Activated CD8-positive, alpha-beta T cell treated with anti-CD3 and anti-CD28 coated beads for 36 hours (primary cell): ENCODE results near the gene PTGER3. TPM values are rescaled to one million over a fixed set of nuclear protein-coding genes. Genes with fewer than 3 reads are reported as not detected.

Experiments used
- ATAC-seq: fragments of 200-7000 bp; cut with Tn5 transposase; one replicate; pipeline ENCODE4 v1.10.0; 2021; ENCODE audit warnings: mild to moderate bottlenecking, moderate library complexity
- CTCF ChIA-PET: fragments of 350-600 bp; sonication (Branson Sonifier 250); formaldehyde crosslinking; loops from one replicate; lab custom pipeline; 2021; ENCODE audit warnings: antibody characterized with exemption; lab: Charles Lee
- POLR2A ChIA-PET: fragments of 350-600 bp; sonication (Branson Sonifier 250); formaldehyde crosslinking; loops from one replicate; lab custom pipeline; 2021; ENCODE audit warnings: antibody characterized with exemption; lab: Charles Lee
- DNase-seq: peaks from one replicate; pipeline ENCODE4 v3.0.0-alpha.2; 2020
- H3K27ac Mint-ChIP-seq: one replicate; pipeline ENCODE4 v1.8.0; 2021; ENCODE audit warnings: mild to moderate bottlenecking, mixed read lengths
- H3K27me3 Mint-ChIP-seq: one replicate; pipeline ENCODE4 v1.8.0; 2021; ENCODE audit warnings: mixed read lengths
- H3K36me3 Mint-ChIP-seq: one replicate; pipeline ENCODE4 v1.8.0; 2021; ENCODE audit warnings: low read depth, mixed read lengths
- H3K4me1 Mint-ChIP-seq: one replicate; pipeline ENCODE4 v1.8.0; 2021; ENCODE audit warnings: low read depth, mixed read lengths
- H3K4me3 Mint-ChIP-seq: one replicate; pipeline ENCODE4 v1.8.0; 2021; ENCODE audit warnings: mild to moderate bottlenecking, moderate library complexity, mixed read lengths
- H3K9me3 Mint-ChIP-seq: one replicate; pipeline ENCODE4 v1.8.0; 2021; ENCODE audit warnings: mixed read lengths
- CTCF ChIP-seq: fragments of 200-600 bp; IDR thresholded peaks from one replicate; pipeline ENCODE4 v1.8.0; 2022; ENCODE audit warnings: antibody characterized with exemption, mild to moderate bottlenecking
- intact Hi-C: fragments of 100-400 bp; cut with micrococcal nuclease; formaldehyde crosslinking; loops from one replicate; pipeline ENCODE4 v1.10.0; 2022
- total RNA-seq, 2 experiments: library from RNA; stranded (reverse); gene quantifications; one replicate each; pipeline ENCODE4 v1.2.3, GENCODE V29; 2021

The PTGER3 gene
- total RNA-seq, 2 experiments from 2014 or later: not detected

DNA sequence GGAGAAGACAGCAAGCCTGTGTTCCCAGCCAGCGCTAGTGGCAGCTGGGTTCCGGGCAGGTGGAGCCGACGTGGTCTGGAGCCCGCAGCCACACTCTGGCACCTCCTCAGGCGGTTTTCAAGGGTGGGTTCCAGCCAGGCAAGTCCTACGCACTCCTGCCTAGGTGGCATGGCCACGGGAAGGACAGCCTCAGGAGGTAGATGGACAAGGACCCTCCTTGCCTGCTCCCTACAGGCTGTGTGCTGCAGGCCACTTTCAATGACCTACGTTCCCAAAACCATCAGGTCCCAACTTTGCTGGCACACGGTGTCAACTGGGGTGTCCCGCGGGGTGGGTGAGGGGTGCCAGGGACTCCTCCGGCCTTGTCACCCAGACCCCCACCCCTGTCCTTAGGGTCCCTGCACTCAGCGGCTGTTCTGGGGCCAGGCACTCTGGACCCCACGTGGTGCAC is 6.7 kb upstream of the PTGER3 start:
- CTCF ChIA-PET: no interaction called here
- intact Hi-C loops: loop anchor here (5.0 kb wide), 1 partner anchor 527 kb away; no protein-coding TSS in a partner anchor
- no peak for ATAC-seq

GRCh38 chr1:71053758-71054157 is 6.1 kb upstream of the PTGER3 start:
- DNase-seq (no peak), ATAC-seq (no peak)
- no peak for TF ChIP-seq CTCF
- Mint-ChIP-seq H3K4me1 (no peaks in the 10 kb centered on the region), H3K27ac (no peak overlapping the region), H3K27me3 (peaks cover 6% of the 10 kb centered on the region), H3K36me3 (peaks cover 2% of the 10 kb centered on the region), H3K4me3 (no peak overlapping the region), H3K9me3 (no peaks in the 10 kb centered on the region)
- intact Hi-C loops: loop anchor here (5.0 kb wide), 1 partner anchor 526 kb away; no protein-coding TSS in a partner anchor
- ChIA-PET POLR2A (interaction anchor here (1.2 kb wide), 1 partner anchor 19 kb away, joined by 3 read pairs; no protein-coding TSS in a partner anchor), CTCF (no interaction called here)

More for the DNA sequence above, 6.7 kb upstream of the PTGER3 start:
- Mint-ChIP-seq H3K4me1 (no peaks in the 10 kb centered on the region), H3K27ac (no peak overlapping the region), H3K36me3 (peaks cover 6% of the 10 kb centered on the region), H3K9me3 (no peaks in the 10 kb centered on the region), H3K27me3 (peaks cover 5% of the 10 kb centered on the region), H3K4me3 (no peak overlapping the region)
- DNase-seq: no peak
- POLR2A ChIA-PET: interaction anchor here (1.2 kb wide), 1 partner anchor 20 kb away, joined by 3 read pairs; no protein-coding TSS in a partner anchor
- no peak for TF ChIP-seq CTCF

DNA sequence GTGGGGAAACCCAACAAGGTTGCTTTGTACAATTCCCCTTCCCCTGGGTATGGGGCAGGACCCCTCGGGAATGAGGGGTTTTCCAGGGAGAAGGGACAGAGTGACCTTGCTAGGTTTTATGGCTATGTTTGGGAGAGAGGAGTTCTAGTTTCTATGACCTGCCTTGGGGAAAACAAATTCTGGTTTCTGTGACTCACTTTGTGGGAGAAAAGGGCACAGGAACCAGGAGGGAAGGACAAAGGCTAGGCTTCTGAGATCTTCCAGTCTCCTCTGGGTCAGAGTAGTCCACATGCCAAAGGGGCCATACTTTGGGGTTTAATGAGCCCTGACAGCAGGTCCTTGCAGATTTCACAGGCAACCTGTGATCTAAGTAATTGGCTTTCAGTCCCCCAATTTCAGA is 5.5 kb upstream of the PTGER3 start:
- Mint-ChIP-seq H3K27me3 (peaks cover 11% of the 10 kb centered on the region), H3K36me3 (no peaks in the 10 kb centered on the region), H3K9me3 (no peaks in the 10 kb centered on the region), H3K4me3 (no peak overlapping the region), H3K27ac (no peak overlapping the region), H3K4me1 (peaks cover under 1% of the 10 kb centered on the region)
- intact Hi-C loops: loop anchor here (5.0 kb wide), 1 partner anchor 526 kb away; no protein-coding TSS in a partner anchor
- ChIA-PET POLR2A (interaction anchor here (1.2 kb wide), 1 partner anchor 19 kb away, joined by 3 read pairs; no protein-coding TSS in a partner anchor), CTCF (no interaction called here)
- no peak for TF ChIP-seq CTCF
- ATAC-seq (no peak), DNase-seq (no peak)

- Mint-ChIP-seq H3K27ac (no peak overlapping the region), H3K4me1 (peaks cover 17% of the 10 kb centered on the region), H3K4me3 (no peak overlapping the region), H3K27me3 (peaks cover 33% of the 10 kb centered on the region), H3K36me3 (no peaks in the 10 kb centered on the region), H3K9me3 (no peaks in the 10 kb centered on the region)
- ChIA-PET POLR2A (no interaction called here), CTCF (interaction anchor here (0.6 to 2.3 kb wide), 15 partner anchors 10 to 921 kb away, joined by 3 to 13 read pairs (median 3); partner anchors contain the start of gene ZRANB2)
- intact Hi-C loops: loop anchor here (1.0 to 5.0 kb wide), 2 partner anchors 365 to 523 kb away; no protein-coding TSS in a partner anchor
- ATAC-seq (peak; percentile 67), DNase-seq (no peak)
- TF ChIP-seq CTCF: peak; percentile 71
Measured at GRCh38 chr1:71049951-71050598, 2.5 kb upstream of the PTGER3 start.
